K562 (cell line): ENCODE measurements around the gene VWA8.

Experiments used
- CTCF ChIP-seq, 3 experiments: IDR thresholded peaks in 2 of 3; conservative IDR thresholded peaks in 1 of 3; 2 replicates each; pipeline ENCODE4 v1.5.1; 2011 to 2012; ENCODE audit warnings: low read length in 3 of 3, mild to moderate bottlenecking in 3 of 3, control low read depth in 2 of 3, improper control_type of control experiment in 1 of 3, inconsistent platforms in 1 of 3, low read depth in 1 of 3, mixed read lengths in 1 of 3, moderate library complexity in 1 of 3; ENCODE audit not compliant: insufficient read depth in 2 of 3
- KAT7 ChIP-seq: sonication (generic); formaldehyde crosslinking; IDR thresholded peaks from 2 replicates; pipeline ENCODE4 v1.8.0; 2022; ENCODE audit warnings: missing genetic modification reagents, mild to moderate bottlenecking, borderline replicate concordance
- TAF1 ChIP-seq: IDR thresholded peaks from 2 replicates; pipeline ENCODE4 v1.6.1; 2011; ENCODE audit warnings: mild to moderate bottlenecking, low read length, moderate library complexity; ENCODE audit not compliant: insufficient read depth, control insufficient read depth, severe bottlenecking; ENCODE audit errors: extremely low read depth
- ZNF232 ChIP-seq: sonication (generic); formaldehyde crosslinking; IDR thresholded peaks from 2 replicates; pipeline ENCODE4 v1.8.0; 2022; ENCODE audit warnings: mild to moderate bottlenecking, missing genetic modification reagents
- TF ChIP-seq, protein P1 (sequence below): fragments of 250-450 bp; sonication (Bioruptor Pico); IDR thresholded peaks from 2 replicates; pipeline ENCODE4 v1.5.0; 2020; ENCODE audit warnings: mild to moderate bottlenecking, borderline replicate concordance

GRCh38 chr13:41678848-41679247 lies 282.1 kb downstream of the VWA8 start:
- TF ChIP-seq TAF1: no peak
- TF ChIP-seq ZNF232: no peak
- TF ChIP-seq CTCF (IDR thresholded peaks at IDR 0.05 in 2 of 3, conservative IDR thresholded peaks at IDR 0.05 in 1 of 3; ENCODE audit: insufficient read depth in 2 of 3, low read depth in 1 of 3, low read length in 3 of 3): no peak
- TF ChIP-seq KAT7 (CRISPR knock-in tag): no peak
- TF ChIP-seq, protein P1, sequence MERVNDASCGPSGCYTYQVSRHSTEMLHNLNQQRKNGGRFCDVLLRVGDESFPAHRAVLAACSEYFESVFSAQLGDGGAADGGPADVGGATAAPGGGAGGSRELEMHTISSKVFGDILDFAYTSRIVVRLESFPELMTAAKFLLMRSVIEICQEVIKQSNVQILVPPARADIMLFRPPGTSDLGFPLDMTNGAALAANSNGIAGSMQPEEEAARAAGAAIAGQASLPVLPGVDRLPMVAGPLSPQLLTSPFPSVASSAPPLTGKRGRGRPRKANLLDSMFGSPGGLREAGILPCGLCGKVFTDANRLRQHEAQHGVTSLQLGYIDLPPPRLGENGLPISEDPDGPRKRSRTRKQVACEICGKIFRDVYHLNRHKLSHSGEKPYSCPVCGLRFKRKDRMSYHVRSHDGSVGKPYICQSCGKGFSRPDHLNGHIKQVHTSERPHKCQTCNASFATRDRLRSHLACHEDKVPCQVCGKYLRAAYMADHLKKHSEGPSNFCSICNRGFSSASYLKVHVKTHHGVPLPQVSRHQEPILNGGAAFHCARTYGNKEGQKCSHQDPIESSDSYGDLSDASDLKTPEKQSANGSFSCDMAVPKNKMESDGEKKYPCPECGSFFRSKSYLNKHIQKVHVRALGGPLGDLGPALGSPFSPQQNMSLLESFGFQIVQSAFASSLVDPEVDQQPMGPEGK: no peak
